ENCODE data around the gene FAM169A. TPM values are rescaled to one million over a fixed set of nuclear protein-coding genes. Genes with fewer than 3 reads are reported as not detected.
"Not testable (repeated sequence)": the region's sequence is repeated elsewhere in the genome, so short reads cannot be mapped to it uniquely, and the experiment has no call there.

Gene FAM169A
- total RNA-seq, 1 experiment from 2014 or later = 17.9 TPM

GRCh38 chr5:74798977-74799911 lies 66.9 kb downstream of the FAM169A start:
- no peak overlapping the region for H3K4me3 ChIP-seq
- H3K27me3 ChIP-seq = no peaks in the 10 kb centered on the region
- H3K4me1 ChIP-seq = no peaks in the 10 kb centered on the region
- H3K9me3 ChIP-seq (replicated peaks) = no peaks in the 10 kb centered on the region
- no peak overlapping the region for H3K27ac ChIP-seq
- no peak for DNase-seq
- H3K36me3 ChIP-seq = peaks cover 2% of the 10 kb centered on the region; the same call in 1 of the 2 replicates

DNA sequence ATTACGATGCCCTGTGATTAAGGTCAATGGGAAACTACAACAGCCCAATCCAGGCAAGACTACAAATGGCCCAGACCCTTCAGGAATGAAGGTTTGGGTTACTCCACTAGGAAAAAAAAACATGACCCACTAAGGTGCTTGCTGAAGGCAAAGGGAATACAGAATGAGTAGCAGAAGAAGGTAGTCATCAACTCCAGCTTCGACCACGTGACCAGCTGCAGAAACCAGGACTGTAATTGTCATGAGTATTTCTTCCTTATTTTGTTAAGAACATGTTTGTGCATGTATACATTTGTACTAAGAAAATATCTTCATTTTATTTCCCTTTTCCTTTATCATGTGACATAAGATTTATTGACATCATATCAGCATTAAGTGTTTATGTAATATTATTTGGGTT lies 74.5 kb downstream of the FAM169A start:
- DNase-seq; H3K27me3 ChIP-seq; H3K9me3 ChIP-seq (replicated peaks); H3K4me1 ChIP-seq; H3K27ac ChIP-seq; H3K36me3 ChIP-seq; H3K4me3 ChIP-seq: not testable (repeated sequence)

- no peak overlapping the region for H3K27ac ChIP-seq
- no peak overlapping the region for H3K4me3 ChIP-seq
- no peaks in the 10 kb centered on the region for H3K27me3 ChIP-seq
- DNase-seq = no peak
- peaks cover 2% of the 10 kb centered on the region for H3K36me3 ChIP-seq
- H3K9me3 ChIP-seq (replicated peaks) = no peaks in the 10 kb centered on the region
- H3K4me1 ChIP-seq = no peaks in the 10 kb centered on the region
Observed at GRCh38 chr5:74787424-74787823, 78.8 kb downstream of the FAM169A start.

DNA sequence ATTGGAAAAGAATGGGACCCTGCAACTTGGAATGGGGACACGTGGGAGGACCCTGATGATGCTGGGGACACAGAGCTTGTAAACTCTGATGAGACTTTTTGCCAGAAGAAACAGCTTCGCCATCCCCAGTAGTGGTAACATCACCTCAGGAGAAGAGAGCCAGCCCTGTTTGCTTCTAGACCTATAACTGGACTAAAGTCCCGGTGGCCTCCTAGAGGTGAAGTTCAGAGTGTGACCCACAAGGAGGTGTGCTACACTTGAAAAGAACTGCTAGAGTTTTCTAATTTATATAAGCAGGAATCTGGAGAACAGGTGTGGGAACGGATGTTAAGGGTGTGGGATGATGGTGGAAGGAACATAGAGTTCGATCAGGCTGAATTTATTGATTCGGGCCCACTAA lies 79.3 kb downstream of the FAM169A start:
- H3K4me1 ChIP-seq = no peaks in the 10 kb centered on the region
- no peak for DNase-seq
- peaks cover 2% of the 10 kb centered on the region for H3K36me3 ChIP-seq
- H3K27me3 ChIP-seq = no peaks in the 10 kb centered on the region
- no peaks in the 10 kb centered on the region for H3K9me3 ChIP-seq (replicated peaks)
- H3K27ac ChIP-seq = no peak overlapping the region
- H3K4me3 ChIP-seq = no peak overlapping the region

- H3K4me3 ChIP-seq = no peak overlapping the region
- H3K27ac ChIP-seq = no peak overlapping the region
- H3K4me1 ChIP-seq = no peaks in the 10 kb centered on the region
- DNase-seq = no peak
- H3K27me3 ChIP-seq = no peaks in the 10 kb centered on the region
- peaks cover 59% of the 10 kb centered on the region for H3K36me3 ChIP-seq
- no peaks in the 10 kb centered on the region for H3K9me3 ChIP-seq (replicated peaks)
Observed at GRCh38 chr5:74778609-74779008, 87.6 kb downstream of the FAM169A start.

GRCh38 chr5:74772359-74772758 lies 93.8 kb downstream of the FAM169A start:
- Histone ChIP-seq H3K36me3 (peaks cover 75% of the 10 kb centered on the region), H3K27ac (no peak overlapping the region), H3K9me3 (replicated peaks) (no peaks in the 10 kb centered on the region), H3K4me1 (peaks cover 6% of the 10 kb centered on the region), H3K27me3 (no peaks in the 10 kb centered on the region), H3K4me3 (no peak overlapping the region)
- DNase-seq = no peak

- no peak for DNase-seq
- H3K9me3 ChIP-seq (replicated peaks) = no peaks in the 10 kb centered on the region
- peak overlapping the region; percentile 91 for H3K4me3 ChIP-seq
- no peaks in the 10 kb centered on the region for H3K27me3 ChIP-seq
- peaks cover 39% of the 10 kb centered on the region for H3K36me3 ChIP-seq
- H3K27ac ChIP-seq = peak overlapping the region; percentile 51; the same call in 1 of the 2 replicates
- peaks cover 11% of the 10 kb centered on the region for H3K4me1 ChIP-seq
Observed at GRCh38 chr5:74767579-74767913, 98.6 kb downstream of the FAM169A start.

DNA sequence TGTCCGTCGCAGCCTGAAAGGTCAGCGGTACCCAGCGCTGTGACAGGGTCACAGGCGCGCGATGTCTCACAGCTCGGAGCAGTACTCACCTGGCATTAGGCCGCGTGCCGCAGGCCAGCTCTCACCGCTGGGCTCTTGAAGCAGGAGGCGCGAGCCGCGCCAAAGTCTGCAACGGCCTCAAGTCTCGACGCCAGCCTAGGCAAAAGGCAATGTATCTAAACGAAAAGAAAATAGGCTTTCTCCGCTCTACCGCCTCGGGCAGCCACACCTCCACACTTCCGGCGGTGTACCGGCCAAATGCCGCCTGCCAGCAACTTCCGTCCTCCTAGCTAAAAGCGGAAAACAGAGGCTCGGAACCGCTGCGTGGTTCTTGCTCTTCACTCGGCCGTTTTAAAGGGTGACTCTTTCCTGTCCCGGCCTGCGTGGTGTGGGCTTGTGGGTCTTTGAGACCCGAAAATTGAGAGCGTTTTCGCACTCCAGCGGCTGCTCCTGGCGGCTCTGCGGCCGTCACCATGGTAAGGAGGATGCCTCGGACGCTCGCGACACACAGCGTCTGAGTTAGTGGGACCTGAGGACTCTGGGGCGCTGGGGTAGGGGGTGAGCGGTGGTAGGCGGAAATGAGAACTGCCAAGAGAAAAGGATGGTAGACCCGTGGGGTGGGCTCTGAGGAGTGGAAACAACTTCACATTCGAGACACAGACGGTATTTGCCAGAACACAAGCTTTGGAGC lies 99.2 kb downstream of the FAM169A start, which contains the start of the genes GFM2 and NSA2:
GFM2 (minus strand) TSS at position 269 of the 730 bp plus-strand sequence. CDS start 3,375 bp downstream, outside the sequence.
NSA2 (plus strand) TSS at position 401 of the 730 bp plus-strand sequence; CDS start at position 513, 112 bp downstream.
- peaks cover 34% of the 10 kb centered on the region for H3K36me3 ChIP-seq
- peak; percentile 92 to 97 for DNase-seq
- H3K27me3 ChIP-seq = no peaks in the 10 kb centered on the region
- H3K4me1 ChIP-seq = peaks cover 13% of the 10 kb centered on the region
- peak within 1 kb of the TSS; percentile 91 for H3K4me3 ChIP-seq
- H3K9me3 ChIP-seq (replicated peaks) = no peaks in the 10 kb centered on the region
- H3K27ac ChIP-seq = peak within 1 kb of the TSS; percentile 51

GRCh38 chr5:74766418-74766848 lies 99.8 kb downstream of the FAM169A start:
- peaks cover 31% of the 10 kb centered on the region for H3K36me3 ChIP-seq
- peak overlapping the region; percentile 51 for H3K27ac ChIP-seq
- peak overlapping the region; percentile 91 for H3K4me3 ChIP-seq
- no peaks in the 10 kb centered on the region for H3K9me3 ChIP-seq (replicated peaks)
- peaks cover 13% of the 10 kb centered on the region for H3K4me1 ChIP-seq
- no peaks in the 10 kb centered on the region for H3K27me3 ChIP-seq
- DNase-seq = peak; percentile 14 to 57

- Histone ChIP-seq H3K4me3 (peak overlapping the region; percentile 91), H3K27ac (no peak overlapping the region; the same call in 1 of the 2 replicates), H3K27me3 (no peaks in the 10 kb centered on the region), H3K4me1 (peaks cover 13% of the 10 kb centered on the region), H3K36me3 (peaks cover 32% of the 10 kb centered on the region), H3K9me3 (replicated peaks) (no peaks in the 10 kb centered on the region)
- DNase-seq = no peak
Observed at GRCh38 chr5:74765929-74766328, 100.3 kb downstream of the FAM169A start.

DNA sequence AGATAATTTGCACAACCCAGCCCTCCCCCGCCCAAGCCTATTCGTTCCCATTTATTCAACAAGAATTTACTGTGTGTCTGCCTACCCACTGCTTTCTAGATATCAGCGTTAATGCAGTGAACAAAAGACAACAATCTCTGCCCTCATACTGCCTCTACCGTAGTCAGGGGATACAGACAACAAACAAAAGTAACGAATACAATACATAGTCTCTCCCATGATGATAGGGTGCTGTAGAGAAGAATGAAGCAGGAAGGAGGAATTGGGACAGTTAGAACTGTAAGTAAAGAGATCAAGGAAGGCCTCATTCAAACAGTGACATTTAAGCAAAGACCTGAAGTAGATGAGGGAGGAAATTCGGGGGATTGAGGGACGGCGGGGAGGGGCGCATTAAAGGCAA lies 101.0 kb downstream of the FAM169A start:
- H3K27ac ChIP-seq = no peak overlapping the region
- peaks cover 13% of the 10 kb centered on the region for H3K4me1 ChIP-seq
- no peaks in the 10 kb centered on the region for H3K27me3 ChIP-seq
- H3K9me3 ChIP-seq (replicated peaks) = no peaks in the 10 kb centered on the region
- no peak for DNase-seq
- H3K36me3 ChIP-seq = peaks cover 32% of the 10 kb centered on the region
- H3K4me3 ChIP-seq = no peak overlapping the region

- peak overlapping the region; percentile 35; the same call in 1 of the 2 replicates for H3K27ac ChIP-seq
- H3K4me1 ChIP-seq = peaks cover 13% of the 10 kb centered on the region
- H3K4me3 ChIP-seq = no peak overlapping the region
- H3K27me3 ChIP-seq = no peaks in the 10 kb centered on the region
- DNase-seq = no peak
- peaks cover 34% of the 10 kb centered on the region for H3K36me3 ChIP-seq
- H3K9me3 ChIP-seq (replicated peaks) = no peaks in the 10 kb centered on the region
Observed at GRCh38 chr5:74763504-74763903, 102.7 kb downstream of the FAM169A start.

DNA sequence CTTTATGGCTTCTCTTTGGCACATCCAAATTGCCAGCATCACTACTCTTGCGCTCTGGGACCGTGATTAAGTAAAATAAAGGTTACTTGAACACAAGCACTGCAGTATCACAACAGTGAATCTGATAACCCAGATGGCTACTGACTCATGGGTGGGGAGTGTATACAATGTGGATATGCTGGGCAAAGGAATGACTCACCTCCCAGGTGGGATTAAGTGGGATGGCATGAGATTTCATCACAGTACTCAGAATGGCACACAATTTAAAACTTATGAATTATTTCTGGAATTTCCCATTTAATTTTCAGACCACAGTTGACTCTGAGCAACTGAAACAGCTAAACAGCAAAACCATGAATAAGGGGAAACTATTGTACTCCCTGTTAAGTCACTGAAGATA lies 103.6 kb downstream of the FAM169A start:
- peak; percentile 27 to 39 for DNase-seq
- H3K36me3 ChIP-seq = peaks cover 43% of the 10 kb centered on the region
- no peaks in the 10 kb centered on the region for H3K27me3 ChIP-seq
- peak overlapping the region; percentile 35 for H3K27ac ChIP-seq
- no peaks in the 10 kb centered on the region for H3K9me3 ChIP-seq (replicated peaks)
- 0 out of 2 replicates have a peak, but pooled peaks cover 7% of the 10 kb centered on the region for H3K4me1 ChIP-seq
- no peak overlapping the region for H3K4me3 ChIP-seq

- H3K27ac ChIP-seq = no peak overlapping the region
- peaks cover 56% of the 10 kb centered on the region for H3K36me3 ChIP-seq
- no peak for DNase-seq
Observed at GRCh38 chr5:74761241-74761640, 104.9 kb downstream of the FAM169A start.

DNA sequence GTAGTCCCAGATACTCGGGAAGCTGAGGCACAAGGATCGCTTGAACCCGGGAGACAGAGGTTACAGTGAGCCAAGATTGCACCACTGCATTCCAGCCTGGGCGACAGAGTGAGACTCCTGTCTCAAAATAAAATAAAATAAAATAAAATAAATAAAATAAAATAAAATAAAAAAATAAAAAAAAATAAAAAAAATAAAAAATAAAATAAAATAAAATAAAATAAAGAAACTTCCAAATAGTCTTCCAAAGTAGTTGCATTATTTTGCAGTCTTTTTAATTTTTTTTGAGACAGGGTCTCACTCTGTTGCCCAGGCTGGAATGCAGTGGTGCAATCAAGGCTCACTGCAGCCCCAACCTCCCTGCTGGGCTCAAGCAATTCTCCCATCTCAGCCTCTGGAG lies 117.4 kb downstream of the FAM169A start:
- not testable (repeated sequence) for H3K27ac ChIP-seq; H3K9me3 ChIP-seq (replicated peaks); H3K27me3 ChIP-seq; DNase-seq; H3K4me1 ChIP-seq; H3K4me3 ChIP-seq
- H3K36me3 ChIP-seq = peaks cover 66% of the 10 kb centered on the region

More at GRCh38 chr5:74761241-74761640, 104.9 kb downstream of the FAM169A start:
- H3K4me3 ChIP-seq = no peak overlapping the region
- H3K4me1 ChIP-seq = 0 out of 2 replicates have a peak, but pooled peaks cover 7% of the 10 kb centered on the region
- no peaks in the 10 kb centered on the region for H3K27me3 ChIP-seq
- H3K9me3 ChIP-seq (replicated peaks) = no peaks in the 10 kb centered on the region
